Vagina (tissue), 2 donors: Measurements from ENCODE around the gene STIM1.

Experiments used
- CTCF ChIP-seq, 3 experiments: fragments of 450-650 bp in 2 of 3; fragments of 200-600 bp in 1 of 3; sonication (generic) in 1 of 3; IDR thresholded peaks; one replicate each; pipeline ENCODE4 v1.5.1; 2017 to 2019; ENCODE audit warnings: antibody characterized with exemption in 3 of 3, mild to moderate bottlenecking in 2 of 3, moderate library complexity in 2 of 3
- POLR2A ChIP-seq, 2 donors: fragments of 450-650 bp; IDR thresholded peaks; one replicate each; pipeline ENCODE4 v1.6.1; 2017; ENCODE audit warnings: antibody characterized with exemption in 2 of 2, mild to moderate bottlenecking in 2 of 2, moderate library complexity in 2 of 2
- POLR2AphosphoS5 ChIP-seq, 2 donors: sonication (generic); formaldehyde crosslinking; IDR thresholded peaks; one replicate each; pipeline ENCODE4 v1.9.0; 2017; ENCODE audit warnings: antibody characterized with exemption in 2 of 2, mild to moderate bottlenecking in 2 of 2, low read depth in 1 of 2; ENCODE audit not compliant: insufficient read depth in 1 of 2

- no peak for TF ChIP-seq CTCF (IDR thresholded peaks at IDR 0.05)
- TF ChIP-seq POLR2AphosphoS5 (IDR thresholded peaks at IDR 0.05; ENCODE audit: insufficient read depth in 1 of 2, low read depth in 1 of 2): no peak
- no peak for TF ChIP-seq POLR2A (IDR thresholded peaks at IDR 0.05)
Measured at GRCh38 chr11:3942160-3942955, 86.9 kb downstream of the STIM1 start.
